DOHH2 (cell line): Measurements from ENCODE around the gene SAE1.
"Not testable (repeated sequence)": the region's sequence is repeated elsewhere in the genome, so short reads cannot be mapped to it uniquely, and the experiment has no call there.

Source experiments
- H3F3A ChIP-seq: fragments of 200-600 bp; sonication (generic), shearing (Covaris generic); 2 replicates; pipeline ENCODE4 v1.6.0; 2016; ENCODE audit warnings: antibody characterized with exemption, mild to moderate bottlenecking; ENCODE audit not compliant: control insufficient read depth, insufficient read depth
- H3K27ac ChIP-seq: fragments of 200-600 bp; sonication (generic); 2 replicates; pipeline ENCODE4 v1.5.1; 2014; ENCODE audit warnings: low read depth, mild to moderate bottlenecking, low read length, moderate library complexity
- H3K27me3 ChIP-seq: fragments of 200-600 bp; sonication (generic); 2 replicates; pipeline ENCODE4 v1.6.1; 2014; ENCODE audit warnings: mild to moderate bottlenecking, low read length, mixed read lengths; ENCODE audit not compliant: control insufficient read depth
- H3K36me3 ChIP-seq: fragments of 200-600 bp; sonication (generic); 2 replicates; pipeline ENCODE4 v1.6.1; 2014; ENCODE audit warnings: mild to moderate bottlenecking, low read length, moderate library complexity, mixed read lengths; ENCODE audit not compliant: control insufficient read depth
- H3K4me1 ChIP-seq: fragments of 200-600 bp; sonication (generic); 2 replicates; pipeline ENCODE4 v1.6.1; 2014; ENCODE audit warnings: mild to moderate bottlenecking, low read length, mixed read lengths; ENCODE audit not compliant: control insufficient read depth
- H3K4me2 ChIP-seq: fragments of 200-600 bp; sonication (generic); 2 replicates; pipeline ENCODE4 v1.6.0; 2014; ENCODE audit warnings: mild to moderate bottlenecking, low read length, moderate library complexity
- H3K4me3 ChIP-seq: fragments of 200-600 bp; sonication (generic); 2 replicates; pipeline ENCODE4 v1.5.1; 2014; ENCODE audit warnings: mild to moderate bottlenecking, low read length, mixed read lengths
- H3K79me2 ChIP-seq: fragments of 200-600 bp; sonication (generic); 2 replicates; pipeline ENCODE4 v1.6.1; 2014; ENCODE audit warnings: mild to moderate bottlenecking, low read length, mixed read lengths; ENCODE audit not compliant: control insufficient read depth
- H3K9me2 ChIP-seq: fragments of 200-600 bp; sonication (generic); replicated peaks from 2 replicates; pipeline ENCODE4 v1.6.1; 2014; ENCODE audit warnings: mild to moderate bottlenecking, low read length, mixed read lengths; ENCODE audit not compliant: control insufficient read depth
- H3K9me3 ChIP-seq: fragments of 200-600 bp; sonication (generic); 2 replicates; pipeline ENCODE4 v1.6.1; 2014; ENCODE audit warnings: antibody characterized with exemption, low read length, mixed read lengths; ENCODE audit not compliant: control insufficient read depth, insufficient read depth
- H4K20me1 ChIP-seq: fragments of 200-600 bp; sonication (generic); 2 replicates; pipeline ENCODE4 v1.6.0; 2014; ENCODE audit warnings: low read depth, mild to moderate bottlenecking, antibody characterized with exemption, low read length, moderate library complexity; ENCODE audit not compliant: control insufficient read depth, insufficient read depth
- CTCF ChIP-seq: fragments of 200-600 bp; sonication (generic); IDR thresholded peaks from one replicate; pipeline ENCODE4 v1.5.1; 2014; ENCODE audit warnings: antibody characterized with exemption, mild to moderate bottlenecking, low read depth, low read length; ENCODE audit not compliant: poor library complexity, severe bottlenecking
- EZH2phosphoT487 ChIP-seq: fragments of 200-600 bp; sonication (generic); IDR thresholded peaks from 2 replicates; pipeline ENCODE4 v1.6.1; 2017; ENCODE audit warnings: borderline replicate concordance, mild to moderate bottlenecking, antibody characterized with exemption, low read length, moderate library complexity, mixed read lengths

Gene SAE1

DNA sequence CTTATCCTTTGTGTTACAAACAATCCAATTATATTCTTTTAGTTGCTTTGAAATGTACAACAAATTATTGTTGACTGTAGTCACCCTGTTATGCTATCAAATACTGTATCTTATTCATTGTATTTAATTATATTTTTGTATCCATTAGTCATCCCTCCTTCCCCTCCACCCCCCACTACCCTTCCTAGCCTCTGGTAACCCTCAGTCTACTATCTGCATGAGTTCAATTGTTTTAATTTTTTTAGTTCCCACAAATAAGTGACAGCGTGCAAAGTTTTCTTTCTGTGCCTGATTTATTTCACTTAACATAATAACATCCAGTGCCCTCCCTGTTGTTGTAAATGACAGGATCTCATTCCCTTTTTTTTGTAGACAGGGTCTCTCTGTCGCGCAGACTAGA is 4.5 kb downstream of the SAE1 start:
- peaks cover 78% of the 10 kb centered on the region for H3K36me3 ChIP-seq
- no peak overlapping the region for H3K4me2 ChIP-seq
- peaks cover 34% of the 10 kb centered on the region for H4K20me1 ChIP-seq

GRCh38 chr19:47141252-47141651 is 10.6 kb downstream of the SAE1 start:
- not testable (repeated sequence) for H3K4me3 ChIP-seq, H3K9me3 ChIP-seq, H3K4me1 ChIP-seq, H3K27me3 ChIP-seq, H3K4me2 ChIP-seq, H3F3A ChIP-seq, H3K9me2 ChIP-seq, H3K27ac ChIP-seq
- Histone ChIP-seq H3K79me2 (peaks cover 100% of the 10 kb centered on the region), H3K36me3 (peaks cover 79% of the 10 kb centered on the region), H4K20me1 (peaks cover 12% of the 10 kb centered on the region)

More for the DNA sequence above, 4.5 kb downstream of the SAE1 start:
- no peak for TF ChIP-seq CTCF
- no peak for TF ChIP-seq EZH2phosphoT487
- H3K9me3 ChIP-seq: no peaks in the 10 kb centered on the region
- H3K27ac ChIP-seq: no peak overlapping the region
- no peaks in the 10 kb centered on the region for H3K9me2 ChIP-seq
- no peaks in the 10 kb centered on the region for H3K27me3 ChIP-seq
- H3F3A ChIP-seq: no peaks in the 10 kb centered on the region
- peaks cover 95% of the 10 kb centered on the region for H3K79me2 ChIP-seq
- H3K4me3 ChIP-seq: no peak overlapping the region
- peaks cover 32% of the 10 kb centered on the region for H3K4me1 ChIP-seq

- Histone ChIP-seq H3F3A (no peaks in the 10 kb centered on the region; the same call in 1 of the 2 replicates), H3K27me3 (no peaks in the 10 kb centered on the region), H3K4me3 (no peak overlapping the region), H3K9me3 (no peaks in the 10 kb centered on the region), H3K79me2 (peaks cover 100% of the 10 kb centered on the region), H3K36me3 (peaks cover 79% of the 10 kb centered on the region), H3K9me2 (no peaks in the 10 kb centered on the region), H3K4me2 (no peak overlapping the region), H3K4me1 (no peaks in the 10 kb centered on the region), H4K20me1 (peaks cover 12% of the 10 kb centered on the region), H3K27ac (no peak overlapping the region)
- no peak for TF ChIP-seq CTCF
- TF ChIP-seq EZH2phosphoT487: no peak
Measured at GRCh38 chr19:47141695-47142094, 11.1 kb downstream of the SAE1 start.

DNA sequence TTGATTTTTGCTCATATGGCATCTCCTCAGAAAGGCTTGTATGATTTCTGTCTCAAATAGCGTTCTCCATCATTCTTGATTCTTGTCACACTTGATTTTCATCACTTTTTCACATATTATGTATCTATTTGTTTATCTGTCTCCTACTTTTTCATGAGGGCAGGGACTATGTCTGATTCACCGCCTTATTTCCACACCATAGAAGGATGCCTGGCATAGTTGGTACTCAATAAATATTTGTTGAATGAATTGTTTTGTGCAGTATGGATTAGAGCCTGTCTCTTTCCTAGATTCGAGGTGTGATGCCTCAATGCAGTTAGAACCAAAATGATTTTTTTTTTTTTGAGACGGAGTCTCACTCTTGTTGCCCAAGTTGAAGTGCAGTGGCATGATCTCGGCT is 12.1 kb downstream of the SAE1 start:
- no peak overlapping the region for H3K4me2 ChIP-seq
- H3K27ac ChIP-seq: no peak overlapping the region
- H3K27me3 ChIP-seq: no peaks in the 10 kb centered on the region
- TF ChIP-seq CTCF (no peak), EZH2phosphoT487 (no peak)
- no peaks in the 10 kb centered on the region; the same call in 1 of the 2 replicates for H3F3A ChIP-seq
- H4K20me1 ChIP-seq: peaks cover 12% of the 10 kb centered on the region
- no peak overlapping the region for H3K4me3 ChIP-seq
- H3K79me2 ChIP-seq: peaks cover 97% of the 10 kb centered on the region
- H3K9me2 ChIP-seq: no peaks in the 10 kb centered on the region
- H3K9me3 ChIP-seq: no peaks in the 10 kb centered on the region
- H3K36me3 ChIP-seq: peaks cover 79% of the 10 kb centered on the region
- no peaks in the 10 kb centered on the region for H3K4me1 ChIP-seq
